GM18499 (cell line): ENCODE results near the gene EIF4EBP3.
"Not testable (repeated sequence)": the region's sequence is repeated elsewhere in the genome, so short reads cannot be mapped to it uniquely, and the experiment has no call there.

ENCODE experiments used
- ATAC-seq: cut with Tn5 transposase; IDR thresholded peaks from one replicate; pipeline ENCODE4 v1.9.1; 2021; ENCODE audit warnings: moderate number of reproducible peaks; ENCODE audit not compliant: insufficient read depth, unreplicated experiment

Gene EIF4EBP3

GRCh38 chr5:140573683-140574082, 26.2 kb downstream of the EIF4EBP3 start:
- ATAC-seq: no peak

- no peak for ATAC-seq
Measured at GRCh38 chr5:140574165-140574564, 26.7 kb downstream of the EIF4EBP3 start.

- ATAC-seq: no peak
Measured at GRCh38 chr5:140575309-140575708, 27.8 kb downstream of the EIF4EBP3 start.

GRCh38 chr5:140576776-140577201, 29.3 kb downstream of the EIF4EBP3 start:
- no peak for ATAC-seq

GRCh38 chr5:140579188-140579747, 31.8 kb downstream of the EIF4EBP3 start:
- not testable (repeated sequence) for ATAC-seq

GRCh38 chr5:140587495-140587894, 40.0 kb downstream of the EIF4EBP3 start:
- ATAC-seq: no peak

- ATAC-seq: no peak
Measured at GRCh38 chr5:140588311-140589070, 41.0 kb downstream of the EIF4EBP3 start.

GRCh38 chr5:140590861-140591260, 43.4 kb downstream of the EIF4EBP3 start:
- no peak for ATAC-seq

GRCh38 chr5:140591747-140592372, 44.4 kb downstream of the EIF4EBP3 start:
- no peak for ATAC-seq

- ATAC-seq: not testable (repeated sequence)
Measured at GRCh38 chr5:140593070-140593469, 45.6 kb downstream of the EIF4EBP3 start.

- no peak for ATAC-seq
Measured at GRCh38 chr5:140594169-140594568, 46.7 kb downstream of the EIF4EBP3 start.

- ATAC-seq: no peak
Measured at GRCh38 chr5:140595538-140596300, 48.3 kb downstream of the EIF4EBP3 start.

GRCh38 chr5:140596321-140596741, 48.9 kb downstream of the EIF4EBP3 start:
- ATAC-seq: no peak

GRCh38 chr5:140598836-140599235, 51.4 kb downstream of the EIF4EBP3 start:
- ATAC-seq: no peak
